ENCODE results near the gene ATXN10. TPM values are rescaled to one million over a fixed set of nuclear protein-coding genes. Genes with fewer than 3 reads are reported as not detected.

The ATXN10 gene
- total RNA-seq, 4 donors from 2014 or later, result 28.4 to 184 (median 66.3) TPM

- H3K36me3 ChIP-seq, result no peaks in the 10 kb centered on the region
- no peaks in the 10 kb centered on the region for H3K27me3 ChIP-seq
- TF ChIP-seq POLR2A (IDR thresholded peaks at IDR 0.05) (no peak), CTCF (IDR thresholded peaks at IDR 0.05) (no peak)
- H3K27ac ChIP-seq, result no peak overlapping the region
- no peak for DNase-seq
- H3K4me1 ChIP-seq, result peaks cover 0 to 13% (median 0%) of the 10 kb centered on the region in 4 donors
- H3K4me3 ChIP-seq, result no peak overlapping the region
- no peaks in the 10 kb centered on the region for H3K9me3 ChIP-seq
Measured at GRCh38 chr22:45684752-45685574, 13.3 kb downstream of the ATXN10 start.

- Histone ChIP-seq H3K9me3 (no peaks in the 10 kb centered on the region), H3K4me1 (peaks cover 0 to 13% (median 0%) of the 10 kb centered on the region in 4 donors), H3K27me3 (no peaks in the 10 kb centered on the region), H3K36me3 (no peaks in the 10 kb centered on the region), H3K27ac (no peak overlapping the region), H3K4me3 (no peak overlapping the region)
- no peak for DNase-seq
- TF ChIP-seq POLR2A (IDR thresholded peaks at IDR 0.05) (no peak), CTCF (IDR thresholded peaks at IDR 0.05) (no peak)
Measured at GRCh38 chr22:45686004-45686403, 14.4 kb downstream of the ATXN10 start.

GRCh38 chr22:45686836-45687235 lies 15.2 kb downstream of the ATXN10 start:
- no peaks in the 10 kb centered on the region for H3K9me3 ChIP-seq
- no peak overlapping the region for H3K4me3 ChIP-seq
- peaks cover 0 to 1% (median 0%) of the 10 kb centered on the region in 3 donors for H3K36me3 ChIP-seq
- H3K27me3 ChIP-seq, result no peaks in the 10 kb centered on the region
- peaks cover 0 to 13% (median 0%) of the 10 kb centered on the region in 4 donors for H3K4me1 ChIP-seq
- DNase-seq, result no peak
- TF ChIP-seq CTCF (IDR thresholded peaks at IDR 0.05), result no peak
- TF ChIP-seq POLR2A (IDR thresholded peaks at IDR 0.05), result no peak
- no peak overlapping the region for H3K27ac ChIP-seq

GRCh38 chr22:45688600-45689080 lies 17.0 kb downstream of the ATXN10 start:
- no peak for DNase-seq
- no peak overlapping the region for H3K4me3 ChIP-seq
- no peaks in the 10 kb centered on the region for H3K9me3 ChIP-seq
- H3K4me1 ChIP-seq, result peaks cover 0 to 8% (median 0%) of the 10 kb centered on the region in 4 donors
- no peaks in the 10 kb centered on the region for H3K27me3 ChIP-seq
- TF ChIP-seq CTCF (IDR thresholded peaks at IDR 0.05) (no peak), POLR2A (IDR thresholded peaks at IDR 0.05) (no peak)
- no peak overlapping the region for H3K27ac ChIP-seq
- peaks cover 0 to 13% (median 0%) of the 10 kb centered on the region in 3 donors for H3K36me3 ChIP-seq

- DNase-seq, result no peak
- H3K9me3 ChIP-seq, result no peaks in the 10 kb centered on the region
- H3K27me3 ChIP-seq, result no peaks in the 10 kb centered on the region
- peaks cover 0 to 3% (median 0%) of the 10 kb centered on the region in 4 donors for H3K4me1 ChIP-seq
- H3K27ac ChIP-seq, result no peak overlapping the region
- TF ChIP-seq CTCF (IDR thresholded peaks at IDR 0.05) (no peak), POLR2A (IDR thresholded peaks at IDR 0.05) (no peak)
- H3K4me3 ChIP-seq, result no peak overlapping the region
- H3K36me3 ChIP-seq, result peaks cover 0 to 16% (median 0%) of the 10 kb centered on the region in 3 donors
Measured at GRCh38 chr22:45689211-45689610, 17.6 kb downstream of the ATXN10 start.
